ENCODE results near the gene SHC3. TPM values are rescaled to one million over a fixed set of nuclear protein-coding genes. Genes with fewer than 3 reads are reported as not detected.

SHC3 gene
- total and polyA plus RNA-seq, 2 donors (not counting 3 experiments of a cell fraction or from before 2014, with no cell fraction given), result 1.0 to 2.0 TPM

DNA sequence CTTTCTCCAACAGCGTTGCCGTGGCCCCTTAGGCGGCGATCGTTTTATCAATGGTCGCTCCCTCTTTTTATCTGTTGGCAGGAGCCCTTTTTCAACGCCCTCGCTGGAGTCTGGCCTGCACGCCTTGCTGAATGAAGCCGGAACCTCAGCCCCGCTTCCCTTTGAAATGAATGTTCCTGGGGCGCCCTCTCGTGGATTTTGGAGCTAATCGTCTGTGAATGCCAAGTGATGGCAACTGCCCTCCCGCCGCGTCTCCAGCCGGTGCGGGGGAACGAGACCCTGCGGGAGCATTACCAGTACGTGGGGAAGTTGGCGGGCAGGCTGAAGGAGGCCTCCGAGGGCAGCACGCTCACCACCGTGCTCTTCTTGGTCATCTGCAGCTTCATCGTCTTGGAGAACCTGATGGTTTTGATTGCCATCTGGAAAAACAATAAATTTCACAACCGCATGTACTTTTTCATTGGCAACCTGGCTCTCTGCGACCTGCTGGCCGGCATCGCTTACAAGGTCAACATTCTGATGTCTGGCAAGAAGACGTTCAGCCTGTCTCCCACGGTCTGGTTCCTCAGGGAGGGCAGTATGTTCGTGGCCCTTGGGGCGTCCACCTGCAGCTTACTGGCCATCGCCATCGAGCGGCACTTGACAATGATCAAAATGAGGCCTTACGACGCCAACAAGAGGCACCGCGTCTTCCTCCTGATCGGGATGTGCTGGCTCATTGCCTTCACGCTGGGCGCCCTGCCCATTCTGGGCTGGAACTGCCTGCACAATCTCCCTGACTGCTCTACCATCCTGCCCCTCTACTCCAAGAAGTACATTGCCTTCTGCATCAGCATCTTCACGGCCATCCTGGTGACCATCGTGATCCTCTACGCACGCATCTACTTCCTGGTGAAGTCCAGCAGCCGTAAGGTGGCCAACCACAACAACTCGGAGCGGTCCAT is 177.4 kb downstream of the SHC3 start:
- no peak overlapping the region for H3K27ac ChIP-seq (ENCODE audit: insufficient read depth, low read depth, low read length)
- no peaks in the 10 kb centered on the region for H3K9me3 ChIP-seq (replicated peaks; ENCODE audit: control insufficient read depth, insufficient read depth, low read length)
- H4K20me1 ChIP-seq (replicated peaks; ENCODE audit: control insufficient read depth, extremely low read depth, insufficient read depth, low read length), result no peaks in the 10 kb centered on the region
- peaks cover 39% of the 10 kb centered on the region for H3K79me2 ChIP-seq (ENCODE audit: control insufficient read depth, insufficient read depth, low read length)
- DNase-seq (ENCODE audit: low read depth, low spot score) (peak; percentile 77), FAIRE-seq (peak; percentile 98)
- H3K36me3 ChIP-seq (ENCODE audit: control insufficient read depth in 2 of 2, extremely low read depth in 1 of 2, insufficient read depth in 2 of 2, low read length in 2 of 2), result peaks cover 2 to 4% of the 10 kb centered on the region in 2 experiments
- no peaks in the 10 kb centered on the region for H3K9me1 ChIP-seq (replicated peaks; ENCODE audit: control insufficient read depth, extremely low read depth, insufficient read depth, low read length)
- H3K27me3 ChIP-seq (ENCODE audit: control insufficient read depth in 2 of 2, insufficient read depth in 2 of 2, low read length in 2 of 2), result no peaks in the 10 kb centered on the region
- H2AFZ ChIP-seq (ENCODE audit: low read depth, low read length), result no peak overlapping the region
- POLR2A ChIA-PET, result no interaction called here
- no peak for TF ChIP-seq MYC (IDR thresholded peaks at IDR 0.05; ENCODE audit: low read depth, low read length)
- TF ChIP-seq, protein P1, sequence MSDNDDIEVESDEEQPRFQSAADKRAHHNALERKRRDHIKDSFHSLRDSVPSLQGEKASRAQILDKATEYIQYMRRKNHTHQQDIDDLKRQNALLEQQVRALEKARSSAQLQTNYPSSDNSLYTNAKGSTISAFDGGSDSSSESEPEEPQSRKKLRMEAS (IDR thresholded peaks at IDR 0.05; ENCODE audit: insufficient read depth, insufficient read length), result peak; percentile 24
- TF ChIP-seq POLR2A (IDR thresholded peaks at IDR 0.05; ENCODE audit: low read depth, low read length), result no peak
- no peak for TF ChIP-seq EZH2 (IDR thresholded peaks at IDR 0.05; ENCODE audit: borderline replicate concordance, low read depth, low read length, severe bottlenecking)
- no peak for TF ChIP-seq POLR2AphosphoS5 (IDR thresholded peaks at IDR 0.05; ENCODE audit: insufficient read depth, low read depth, low read length)
- TF ChIP-seq CTCF (IDR thresholded peaks at IDR 0.05; ENCODE audit: extremely low read depth in 1 of 2, insufficient read depth in 1 of 2, low read depth in 1 of 2, low read length in 2 of 2), result peak; percentile 59 to 71
- no peak for TF ChIP-seq JUN (IDR thresholded peaks at IDR 0.05; ENCODE audit: borderline replicate concordance, insufficient read depth, insufficient read length, low read depth)
- TF ChIP-seq GATA2 (IDR thresholded peaks at IDR 0.05; ENCODE audit: insufficient read depth, insufficient read length, low read depth, low read length), result no peak
- TF ChIP-seq FOS (IDR thresholded peaks at IDR 0.05; ENCODE audit: borderline replicate concordance, insufficient read depth, low read length), result no peak
- no peak overlapping the region for H3K4me2 ChIP-seq (ENCODE audit: insufficient read depth, low read length)
- H3K9ac ChIP-seq (replicated peaks; ENCODE audit: extremely low read depth, insufficient read depth, low read length), result no peak overlapping the region
- CTCF ChIA-PET, result interaction anchor here (0.6 to 3.6 kb wide), 40 partner anchors 8 to 1049 kb away, joined by 3 to 75 read pairs (median 4); partner anchors contain the start of gene S1PR3
- no TSS peak for BruUV-seq (replicated peaks)
- dilution Hi-C loops (cut with MboI; ENCODE audit: extremely low pct_ligation_motif_present, low sequenced_read_pairs), result no loop called here
- intact Hi-C loops (cut with micrococcal nuclease), result loop anchor here (1.0 to 2.0 kb wide), 8 partner anchors 219 to 1051 kb away; no protein-coding TSS in a partner anchor
- no peak overlapping the region for H3K4me3 ChIP-seq (replicated peaks in 1 of 3; ENCODE audit: insufficient read depth in 1 of 3, low read depth in 1 of 3, low read length in 3 of 3)
- H3K4me1 ChIP-seq (ENCODE audit: control insufficient read depth, extremely low read depth, insufficient read depth, low read length), result no peaks in the 10 kb centered on the region
